ENCODE measurements around the gene TK2.

The TK2 gene

DNA sequence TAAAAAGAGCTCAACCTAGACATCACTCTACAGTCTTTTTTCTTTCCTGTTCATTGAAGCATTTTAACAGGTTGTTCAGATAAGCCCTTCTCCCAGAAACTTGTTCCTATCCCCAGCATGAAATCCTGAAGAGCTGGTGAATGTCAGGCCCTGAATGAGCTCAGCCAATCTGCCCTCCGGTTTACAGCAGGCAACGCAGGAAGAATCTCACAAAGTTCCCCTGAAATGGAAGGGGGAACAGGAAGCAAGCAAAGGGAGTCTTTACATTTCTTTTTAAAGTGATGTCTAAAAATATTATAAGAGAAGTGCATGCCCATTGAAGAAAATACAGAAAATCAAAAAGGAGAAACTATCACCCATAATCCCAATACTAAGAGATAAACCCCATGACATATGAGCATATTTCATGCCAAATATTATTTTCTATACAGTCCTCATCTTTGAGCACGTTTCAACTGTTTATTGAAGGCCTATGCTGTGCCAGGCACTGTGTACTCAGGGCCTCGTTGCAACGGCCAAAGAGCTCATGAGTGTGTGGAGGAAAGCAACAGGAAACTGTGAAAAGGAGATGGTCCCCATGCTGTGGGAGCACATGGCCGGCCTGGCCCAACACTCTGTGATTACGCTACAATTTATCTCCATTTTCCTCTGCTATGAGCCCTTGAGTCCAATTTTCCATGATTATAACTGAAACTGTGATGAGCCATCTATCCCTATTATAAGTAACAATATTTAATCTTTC, 5.7 kb downstream of the TK2 start:
- DNase-seq = no peak

DNA sequence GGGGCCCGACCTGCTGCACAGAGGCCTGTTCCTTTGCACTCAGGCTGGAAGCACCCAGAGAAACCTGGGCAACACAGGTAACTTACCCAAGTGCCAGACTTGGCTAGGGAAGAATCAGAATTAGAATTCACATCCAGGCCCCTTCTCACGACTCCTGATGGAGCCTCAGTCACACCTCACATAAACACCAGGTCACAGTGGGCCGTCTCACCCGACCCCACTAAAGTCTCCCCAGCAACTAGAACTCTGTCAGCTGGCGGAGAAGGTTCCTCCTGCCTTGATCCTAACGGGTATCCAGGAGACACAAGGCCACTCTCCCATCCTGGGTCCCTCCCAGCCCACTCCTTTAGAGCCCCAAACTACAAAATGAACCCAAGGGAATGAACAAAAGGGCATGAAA, 6.4 kb downstream of the TK2 start:
- no peak for DNase-seq

DNA sequence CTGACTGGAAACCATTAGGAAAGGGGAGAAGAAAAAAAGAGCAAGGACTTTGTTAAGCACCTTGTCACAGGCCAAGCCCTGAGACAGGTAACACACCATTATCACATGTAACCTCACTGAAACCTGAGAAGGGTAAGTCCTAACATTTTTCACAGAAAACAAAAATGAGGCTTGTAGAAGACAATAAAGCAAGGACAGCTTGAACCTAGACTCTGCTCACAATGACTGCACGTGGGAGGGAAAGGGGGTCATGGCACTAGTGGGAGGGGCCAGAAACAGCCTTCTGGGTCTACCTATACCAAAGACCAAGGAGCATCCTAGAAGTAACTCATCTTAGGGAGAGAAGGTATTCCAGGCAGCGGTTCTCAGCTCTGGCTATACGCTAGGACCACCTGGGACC, 7.5 kb downstream of the TK2 start:
- DNase-seq = no peak

DNA sequence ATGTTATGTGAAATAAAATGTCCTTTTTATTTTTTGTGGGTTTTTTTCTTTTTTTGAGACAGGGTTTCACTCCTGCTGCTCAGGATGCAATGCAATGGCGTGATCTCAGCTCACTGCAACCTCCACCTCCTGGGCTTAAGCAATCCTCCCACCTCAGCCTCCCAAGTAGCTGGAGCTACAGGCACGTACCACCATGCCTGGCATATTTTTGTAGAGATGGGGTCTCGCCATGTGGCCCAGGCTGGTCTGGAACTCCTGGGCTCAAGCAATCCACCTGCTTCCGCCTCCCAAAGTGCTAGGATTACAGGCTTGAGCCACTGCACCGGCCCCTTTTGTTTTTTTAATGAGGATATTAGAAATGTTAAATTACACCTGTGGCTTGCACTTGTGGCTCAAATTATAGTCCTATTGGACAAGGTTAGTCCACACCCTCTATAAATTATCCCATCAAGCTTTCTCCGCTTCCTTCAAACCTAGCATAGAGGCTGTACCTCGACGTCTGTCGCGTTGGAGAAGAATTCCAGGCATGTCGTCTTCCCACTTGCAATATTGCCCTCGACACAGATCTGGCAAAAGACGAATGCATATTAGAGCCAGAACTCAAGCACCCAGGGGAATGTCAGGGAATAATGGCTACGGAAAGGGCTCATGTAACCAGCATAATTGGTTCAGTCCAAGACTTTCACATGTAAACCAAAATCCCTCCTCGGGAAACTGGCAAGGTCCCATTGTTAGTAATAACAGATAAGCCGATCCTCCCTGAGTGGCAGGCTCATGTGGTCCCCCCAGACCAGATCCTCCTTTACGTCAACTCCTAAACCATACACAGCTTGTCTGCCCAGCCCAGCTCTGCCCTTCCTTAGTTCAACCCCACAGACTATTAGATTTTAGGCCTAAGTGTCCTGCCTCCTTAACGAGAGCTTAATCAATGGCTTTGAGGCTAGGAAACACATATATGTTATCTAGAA, 8.2 kb downstream of the TK2 start:
- DNase-seq = no peak

DNA sequence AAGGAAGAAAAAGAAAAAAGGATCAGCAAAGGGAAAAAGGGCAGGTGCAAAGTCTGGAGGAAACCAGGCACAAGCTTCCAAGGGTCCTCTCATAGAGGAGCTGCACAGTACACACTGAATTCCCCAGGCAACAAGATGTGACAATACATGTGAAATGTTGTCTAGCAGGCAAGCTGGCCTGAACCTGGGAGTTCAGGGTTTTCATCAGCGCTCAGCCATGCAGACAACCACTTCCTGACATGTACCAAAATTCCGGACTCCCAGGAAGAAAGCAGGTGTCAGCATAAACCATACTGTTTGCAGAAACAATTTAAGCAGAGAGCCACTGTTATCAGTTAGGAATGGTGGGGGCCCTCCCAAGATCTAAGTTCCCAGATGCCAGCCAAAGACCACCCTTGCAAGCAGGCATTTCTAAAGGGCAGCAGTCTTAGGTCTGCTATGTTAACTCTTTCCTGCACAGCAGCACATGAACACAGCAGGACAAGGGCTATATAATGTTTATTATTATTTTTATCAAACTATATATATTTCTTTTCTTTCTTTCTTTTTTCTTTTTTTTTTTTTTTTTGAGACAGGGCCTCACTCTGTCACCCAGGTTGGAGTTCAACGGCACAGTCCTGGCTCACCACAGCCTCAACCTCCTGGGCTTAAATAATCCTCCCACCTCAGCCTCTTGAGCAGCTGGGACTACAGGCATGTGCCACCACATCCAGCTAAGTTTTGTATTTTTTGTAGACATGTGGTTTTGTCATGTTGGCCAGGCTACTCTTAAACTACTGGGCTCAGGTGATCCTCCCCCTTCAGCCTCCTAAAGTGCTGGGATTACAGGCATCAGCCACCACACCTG, 10.1 kb downstream of the TK2 start:
- no peak for DNase-seq

DNA sequence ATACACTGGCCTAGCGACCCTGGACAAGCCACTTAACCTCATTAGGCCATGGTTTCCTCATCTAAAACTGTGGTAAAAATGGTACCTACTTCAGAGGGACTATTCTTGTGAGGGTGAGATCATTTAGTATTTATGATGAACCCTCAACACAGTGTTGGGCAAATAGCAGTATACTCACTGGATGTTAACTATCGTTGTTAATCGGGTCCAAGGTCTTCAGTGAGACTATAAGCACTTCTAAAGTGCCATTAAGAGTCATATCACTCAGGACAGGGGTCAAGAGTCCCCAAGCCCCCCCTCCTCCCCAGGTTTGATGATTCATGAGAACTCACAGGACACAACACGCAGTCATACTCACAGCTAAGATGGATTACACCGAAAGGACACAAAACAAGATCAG, 11.0 kb downstream of the TK2 start:
- no peak for DNase-seq

DNA sequence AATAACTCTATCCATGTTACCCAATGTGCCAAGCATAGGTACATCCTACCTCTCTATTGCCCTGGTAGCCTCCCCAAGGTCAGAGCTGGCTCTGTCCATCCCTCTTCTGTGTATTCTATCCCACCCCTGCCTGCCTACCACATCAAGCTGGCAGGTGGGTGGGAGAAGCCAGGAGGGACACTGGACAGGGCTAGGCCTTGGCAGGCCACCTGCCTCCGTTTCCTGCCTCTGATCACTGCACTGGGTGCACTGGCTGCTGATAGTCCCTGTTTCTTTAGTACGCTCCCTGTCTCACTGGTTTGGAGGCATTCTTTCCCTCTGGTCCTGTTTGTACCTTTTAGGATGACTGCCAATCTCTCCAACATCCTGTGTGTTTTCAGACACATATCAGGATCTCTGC, 12.7 kb downstream of the TK2 start:
- DNase-seq = no peak

DNA sequence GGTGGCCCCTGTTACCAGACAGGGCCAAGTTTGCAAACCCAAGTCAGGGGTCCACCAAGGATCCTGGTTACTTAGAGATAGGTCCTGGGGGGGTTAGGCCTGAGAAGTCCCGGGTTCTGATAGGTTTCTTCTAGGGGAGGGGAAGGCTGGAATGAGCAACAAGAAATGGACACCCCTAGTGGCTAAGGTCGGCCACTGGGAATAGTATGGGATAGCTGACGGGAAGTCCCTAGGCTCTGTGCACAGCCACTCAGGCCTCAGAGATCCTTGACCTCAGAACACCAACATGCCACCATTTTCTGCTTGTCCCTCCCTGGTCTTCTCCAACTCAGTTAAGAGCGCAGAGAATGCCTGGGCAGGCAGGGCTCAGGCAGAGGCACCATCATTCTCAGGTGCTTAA, 13.4 kb downstream of the TK2 start:
- no peak for DNase-seq

DNA sequence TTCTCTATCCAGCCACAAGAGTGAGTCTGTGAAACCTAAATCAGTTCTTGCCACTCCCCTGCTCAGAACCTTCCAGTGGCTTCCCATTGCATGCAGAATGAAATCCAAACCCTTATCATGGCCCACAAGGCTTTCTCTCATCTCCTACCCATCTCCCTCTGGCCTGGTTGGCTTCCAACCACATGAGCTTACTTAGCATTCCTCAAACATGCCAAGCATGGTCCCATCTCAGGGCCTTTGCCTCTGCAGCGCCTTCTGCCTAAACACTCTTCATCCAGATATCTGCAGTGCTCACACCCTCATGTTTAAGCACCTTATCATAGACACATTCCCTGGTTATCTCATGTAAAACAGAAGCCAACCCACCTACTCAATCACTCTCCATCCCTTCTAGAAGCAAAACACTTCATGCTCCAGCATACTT, 15.5 kb downstream of the TK2 start:
- DNase-seq = no peak

DNA sequence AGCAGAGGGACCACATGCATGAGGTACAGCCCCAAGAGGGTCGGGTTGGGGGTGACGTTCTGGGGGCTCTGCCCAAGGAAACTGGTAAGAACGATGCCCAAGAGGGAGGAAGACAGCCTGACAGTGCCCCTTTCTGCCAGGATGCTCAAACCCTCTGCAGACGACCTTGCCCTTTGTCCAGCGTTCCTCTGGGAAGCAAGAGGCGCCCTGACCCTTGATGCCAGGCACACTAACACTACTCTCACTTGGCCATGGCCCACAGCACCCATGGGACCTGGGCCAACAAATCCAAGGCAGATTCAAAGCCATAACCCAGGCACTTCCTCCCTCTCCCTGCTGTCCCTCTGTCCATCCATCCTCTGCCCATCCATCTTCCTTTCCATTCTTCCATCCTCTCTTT, 20.4 kb downstream of the TK2 start:
- no peak for DNase-seq

DNA sequence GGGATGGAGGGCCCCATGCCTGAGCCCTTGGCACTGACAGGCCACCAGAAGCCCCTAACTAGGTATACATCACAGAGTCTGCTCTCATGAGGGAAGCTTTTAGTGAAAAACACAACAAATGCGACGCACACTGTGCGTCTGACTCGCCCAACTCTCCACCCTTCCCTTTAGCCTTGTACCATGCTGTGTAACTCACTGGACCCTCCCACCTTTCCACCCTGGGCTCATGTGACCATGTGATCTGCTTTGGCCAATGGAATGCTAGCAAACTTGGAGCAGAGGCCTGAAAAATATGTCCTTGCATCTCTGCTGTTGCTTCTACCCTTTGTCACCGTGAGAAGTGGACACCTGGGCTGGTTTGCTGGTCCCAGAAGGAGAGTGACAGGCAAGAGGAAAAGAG, 21.6 kb downstream of the TK2 start:
- DNase-seq = no peak

DNA sequence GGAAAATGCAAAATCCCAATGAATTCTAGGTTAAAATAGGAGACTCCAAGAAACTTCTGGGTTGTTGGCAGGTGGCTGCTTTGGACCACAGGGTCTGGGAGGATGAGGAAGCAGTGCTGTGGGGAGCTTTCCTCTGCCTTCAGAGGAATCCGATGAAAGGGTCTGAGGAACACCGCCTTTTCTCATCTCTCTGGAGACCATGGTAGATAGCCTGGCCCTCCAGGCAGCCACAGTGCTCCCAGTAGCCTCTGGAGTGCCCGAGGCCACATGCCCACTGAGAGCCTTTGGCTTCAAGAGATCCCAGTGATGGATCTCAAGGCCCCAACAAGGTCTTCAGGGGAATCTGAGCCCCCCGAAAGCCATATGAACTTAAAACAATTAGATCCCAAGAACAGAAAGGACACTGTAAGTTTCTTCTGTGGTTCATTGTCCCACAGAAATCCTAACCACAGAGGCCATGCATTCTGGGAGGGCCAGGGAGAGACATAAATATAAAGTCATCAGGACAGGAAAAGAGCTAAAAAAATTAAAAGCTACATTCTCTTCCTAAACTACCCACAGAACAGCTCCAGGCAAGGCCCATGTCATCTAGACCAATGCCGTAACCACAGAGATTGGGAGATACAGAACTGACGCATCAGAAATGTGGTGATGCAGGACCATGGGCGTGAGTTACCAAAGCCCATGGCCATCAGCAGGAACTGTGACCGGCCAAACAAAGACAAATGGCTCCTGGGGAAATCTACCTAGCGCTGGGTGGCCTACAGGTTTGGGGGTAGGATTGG, 24.3 kb downstream of the TK2 start:
- peak; percentile 91 for DNase-seq

DNA sequence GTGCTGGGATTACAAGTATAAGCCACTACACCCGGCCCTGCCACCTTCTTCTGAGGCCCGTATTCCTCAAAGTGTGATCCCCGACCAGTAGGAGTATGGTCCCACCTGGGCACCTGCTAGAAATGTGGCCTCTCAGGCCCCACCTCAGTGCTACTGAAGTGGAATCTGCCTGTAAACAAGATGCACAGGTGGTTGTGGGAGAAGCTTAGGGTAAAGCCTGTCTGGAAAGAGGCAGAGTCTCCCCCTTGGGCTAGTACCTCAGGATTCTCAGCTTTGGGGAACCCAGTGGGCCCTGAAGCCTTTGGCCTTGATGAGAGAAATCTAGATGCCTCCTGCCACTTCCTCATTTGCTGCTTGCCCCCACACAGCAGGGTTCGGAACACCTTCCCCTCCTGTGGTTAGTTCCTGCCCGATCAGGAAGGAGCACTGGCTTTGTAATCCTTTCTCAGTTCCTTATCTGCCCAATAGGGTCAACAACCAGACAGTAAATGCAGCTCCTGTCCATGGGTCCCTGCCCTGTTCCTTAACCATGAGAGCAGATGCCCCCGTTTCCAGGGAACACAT, 25.2 kb downstream of the TK2 start:
- DNase-seq = peak; percentile 86

DNA sequence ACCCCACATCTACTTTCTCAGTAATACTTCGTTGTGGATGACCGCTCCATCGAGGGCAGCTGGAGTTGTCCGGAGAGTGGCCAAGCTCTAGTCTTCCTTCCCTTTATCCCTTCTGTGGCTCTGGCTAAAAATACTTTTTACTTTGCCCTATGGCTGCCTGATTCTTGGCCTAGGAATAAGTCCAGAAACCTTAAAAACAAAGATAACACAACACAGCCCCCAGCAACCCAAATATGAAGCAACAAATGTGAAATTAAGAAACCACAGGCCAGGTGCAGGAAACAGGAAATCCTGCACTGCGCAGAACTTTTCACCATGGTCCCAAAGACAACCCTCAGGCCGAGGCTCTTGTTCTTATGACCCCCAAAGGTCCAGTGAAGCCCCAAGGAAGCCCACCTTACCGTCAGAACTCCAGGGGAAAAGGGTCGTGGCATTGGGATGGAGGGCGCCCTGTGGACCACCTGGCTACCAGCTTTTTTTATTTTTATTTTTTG, 26.0 kb downstream of the TK2 start:
- DNase-seq = no peak

DNA sequence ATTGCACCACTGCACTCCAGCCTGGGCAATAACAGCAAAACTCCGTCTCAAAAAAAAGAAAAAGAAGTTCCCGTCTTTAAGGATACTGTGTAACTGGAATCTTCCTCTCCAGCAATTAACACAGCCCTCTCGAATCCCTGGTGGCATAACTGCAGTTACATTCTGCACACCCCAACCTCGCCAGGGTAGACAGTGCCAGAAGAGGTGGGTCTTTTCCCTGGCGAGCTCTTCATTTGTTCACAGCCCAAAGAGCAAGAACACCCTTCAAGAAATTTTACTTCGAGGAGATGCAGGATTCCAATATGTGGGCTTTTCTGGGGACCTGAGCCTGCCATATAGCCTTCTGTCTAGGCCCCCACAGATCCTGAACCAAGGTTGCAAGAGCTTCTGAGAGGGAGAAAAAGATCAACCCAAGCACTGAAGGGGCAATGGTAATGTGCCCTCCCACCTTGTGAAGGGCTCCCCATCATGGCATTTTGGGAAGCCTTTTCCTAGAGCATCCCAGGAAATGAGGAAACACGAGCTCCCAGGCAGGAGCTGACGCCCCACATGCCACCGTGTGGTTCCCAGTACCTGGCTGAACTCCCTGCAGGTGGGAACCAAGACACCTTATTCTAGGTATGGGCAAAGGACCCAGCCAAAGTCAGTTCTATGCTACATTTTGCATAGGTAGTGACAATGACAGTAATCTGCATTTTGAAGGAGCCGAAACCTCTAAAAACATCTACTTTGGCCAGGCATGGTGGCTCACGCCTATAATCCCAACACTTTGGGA, 26.9 kb downstream of the TK2 start:
- no peak for DNase-seq

DNA sequence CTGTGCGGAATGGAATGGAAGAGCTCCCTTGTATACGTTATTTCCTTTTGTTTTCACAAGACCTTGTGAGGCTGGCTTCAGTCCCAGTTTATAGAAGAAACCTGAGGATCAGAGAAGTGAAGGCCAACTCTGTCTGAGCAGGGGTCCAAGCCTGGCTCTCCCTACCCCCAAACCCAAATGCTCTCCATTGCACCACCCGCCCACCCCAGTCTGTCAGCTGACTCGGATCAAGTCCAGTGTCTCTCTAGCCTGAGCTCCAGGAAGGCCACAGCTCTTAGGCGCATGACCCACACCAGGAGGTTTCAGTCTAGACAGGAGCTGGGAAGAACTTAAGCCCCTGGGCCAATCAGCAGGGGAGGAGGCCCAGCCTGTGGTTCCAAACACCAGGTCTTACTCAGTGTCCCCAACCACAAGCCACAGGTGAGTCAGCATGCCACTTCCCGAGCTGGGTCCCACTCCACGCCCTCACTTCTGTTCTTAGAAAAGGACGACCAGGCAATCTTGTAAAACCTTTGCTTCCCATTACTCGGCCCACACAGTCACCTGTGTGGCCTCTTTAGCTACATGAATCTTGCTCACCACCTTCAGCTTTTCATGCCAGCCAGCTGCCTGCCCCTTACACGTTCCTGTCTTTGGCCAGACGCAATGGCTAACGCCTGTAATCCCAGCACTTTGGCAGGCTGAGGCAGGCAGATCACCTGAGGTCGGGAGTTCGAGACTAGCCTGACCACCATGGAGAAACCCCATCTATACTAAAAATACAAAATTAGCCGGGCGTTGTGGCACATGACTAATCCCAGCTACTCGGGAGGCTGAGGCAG, 27.8 kb downstream of the TK2 start:
- peak; percentile 92 for DNase-seq

DNA sequence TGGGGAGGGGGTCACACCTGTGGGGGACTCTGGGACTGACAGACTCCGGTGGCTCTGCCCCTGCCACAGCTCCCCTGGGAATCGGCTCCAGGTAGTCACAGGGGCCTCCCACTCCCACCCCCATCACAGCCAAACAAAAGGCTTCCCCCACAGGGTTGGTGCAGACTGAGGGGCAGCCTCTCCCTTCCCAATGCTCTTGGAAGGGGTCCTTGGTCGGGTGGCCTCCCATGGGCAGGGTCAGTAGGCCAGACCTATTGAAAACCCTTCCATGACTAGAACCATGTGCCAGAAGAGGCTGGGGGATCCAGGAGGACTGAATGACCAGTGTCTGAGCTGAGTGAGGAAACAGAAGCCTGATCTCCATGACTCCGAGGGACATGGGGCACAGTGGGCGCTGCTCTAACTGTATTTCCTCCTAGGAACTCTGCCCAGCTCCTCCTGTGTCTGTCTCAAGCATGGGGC, 28.6 kb downstream of the TK2 start:
- DNase-seq = peak; percentile 76

DNA sequence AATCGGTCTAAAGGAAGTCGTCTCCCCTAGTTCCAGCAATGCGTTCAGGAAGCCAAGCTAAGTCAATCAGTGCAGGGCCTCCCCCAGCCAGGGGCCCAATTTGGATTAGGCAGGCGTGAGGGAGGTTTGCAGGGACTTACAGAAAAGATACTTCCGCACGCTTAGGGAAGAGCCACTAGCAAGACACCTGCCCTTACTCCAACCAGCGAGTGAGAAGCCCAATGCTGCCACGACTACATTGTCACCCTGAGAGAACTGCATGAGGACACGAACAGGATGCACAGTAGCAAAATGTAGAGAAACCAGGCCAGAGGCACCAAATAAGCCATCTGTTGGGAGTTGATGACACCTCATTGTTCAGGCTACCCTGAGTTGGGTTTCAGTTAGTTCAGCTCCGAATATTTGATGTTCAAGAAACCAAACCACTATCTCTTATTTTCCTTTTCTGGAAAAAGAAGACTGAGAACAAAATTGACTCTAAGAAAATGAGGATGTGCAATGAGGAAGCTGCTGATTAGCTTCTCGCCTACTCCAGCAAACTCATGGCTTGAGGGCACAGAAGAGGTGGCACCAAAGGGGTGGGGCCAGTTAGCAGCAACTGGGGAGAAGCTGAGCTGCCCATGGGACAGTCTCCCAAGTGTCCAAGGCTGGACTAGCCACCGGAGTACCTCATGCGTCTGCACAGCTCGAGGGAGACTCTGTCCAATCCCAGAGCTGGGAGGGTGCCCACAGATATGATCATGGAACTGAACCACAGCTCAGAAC, 29.3 kb downstream of the TK2 start:
- peak; percentile 91 for DNase-seq

Measured in inflammatory macrophage treated with lipopolysaccharide for 4 hours (primary cell).